ENCODE measurements around the gene KLHL35. TPM values are rescaled to one million over a fixed set of nuclear protein-coding genes. Genes with fewer than 3 reads are reported as not detected.

The KLHL35 gene
- total and polyA plus RNA-seq, 2 donors from 2014 or later = 0.26 to 1.8 TPM

- no peak overlapping the region for H3K9ac ChIP-seq (ENCODE audit: low read length in 3 of 3)
- H3K4me3 ChIP-seq (ENCODE audit: low read length in 3 of 3) = no peak overlapping the region
- FAIRE-seq (no peak), DNase-seq (no peak)
- H3K27ac ChIP-seq (ENCODE audit: low read depth in 2 of 2, low read length in 2 of 2) = no peak overlapping the region
- no peak for TF ChIP-seq CTCF (IDR thresholded peaks at IDR 0.05; ENCODE audit: borderline replicate concordance, extremely low read depth, insufficient read depth)
- H3K4me1 ChIP-seq (ENCODE audit: control insufficient read depth in 2 of 3, insufficient read depth in 2 of 3, low read depth in 1 of 3, low read length in 3 of 3) = no peaks in the 10 kb centered on the region
- peaks cover 0 to 2% (median 0%) of the 10 kb centered on the region in 3 donors for H3K36me3 ChIP-seq (ENCODE audit: control insufficient read depth in 2 of 3, insufficient read depth in 3 of 3, low read length in 3 of 3)
- intact Hi-C loops (cut with DNase I) = no loop called here
- H3K9me3 ChIP-seq (ENCODE audit: control insufficient read depth in 2 of 3, insufficient read depth in 1 of 3, low read length in 3 of 3) = no peaks in the 10 kb centered on the region
- H3K27me3 ChIP-seq (ENCODE audit: control insufficient read depth, insufficient read depth, low read length) = no peaks in the 10 kb centered on the region
These were observed 11.1 kb downstream of the KLHL35 start for GRCh38 chr11:75421902-75422247.

- Histone ChIP-seq H3K4me3 (ENCODE audit: low read length in 3 of 3) (no peak overlapping the region), H3K36me3 (ENCODE audit: control insufficient read depth in 2 of 3, insufficient read depth in 3 of 3, low read length in 3 of 3) (peaks cover 0 to 2% (median 0%) of the 10 kb centered on the region in 3 donors), H3K4me1 (ENCODE audit: control insufficient read depth in 2 of 3, insufficient read depth in 2 of 3, low read depth in 1 of 3, low read length in 3 of 3) (no peaks in the 10 kb centered on the region), H3K9me3 (ENCODE audit: control insufficient read depth in 2 of 3, insufficient read depth in 1 of 3, low read length in 3 of 3) (no peaks in the 10 kb centered on the region), H3K9ac (ENCODE audit: low read length in 3 of 3) (no peak overlapping the region), H3K27me3 (ENCODE audit: control insufficient read depth, insufficient read depth, low read length) (no peaks in the 10 kb centered on the region), H3K27ac (ENCODE audit: low read depth in 2 of 2, low read length in 2 of 2) (no peak overlapping the region)
- no peak for DNase-seq
- intact Hi-C loops (cut with DNase I) = no loop called here
- no peak for FAIRE-seq
- no peak for TF ChIP-seq CTCF (IDR thresholded peaks at IDR 0.05; ENCODE audit: borderline replicate concordance, extremely low read depth, insufficient read depth)
These were observed 11.9 kb downstream of the KLHL35 start for GRCh38 chr11:75421035-75421602.

- no peak overlapping the region for H3K27ac ChIP-seq (ENCODE audit: low read depth in 2 of 2, low read length in 2 of 2)
- H3K4me1 ChIP-seq (ENCODE audit: control insufficient read depth in 2 of 3, insufficient read depth in 2 of 3, low read depth in 1 of 3, low read length in 3 of 3) = no peaks in the 10 kb centered on the region
- no peaks in the 10 kb centered on the region for H3K9me3 ChIP-seq (ENCODE audit: control insufficient read depth in 2 of 3, insufficient read depth in 1 of 3, low read length in 3 of 3)
- intact Hi-C loops (cut with DNase I) = no loop called here
- FAIRE-seq (no peak), DNase-seq (no peak)
- H3K9ac ChIP-seq (ENCODE audit: low read length in 3 of 3) = no peak overlapping the region
- TF ChIP-seq CTCF (IDR thresholded peaks at IDR 0.05; ENCODE audit: borderline replicate concordance, extremely low read depth, insufficient read depth) = no peak
- H3K36me3 ChIP-seq (ENCODE audit: control insufficient read depth in 2 of 3, insufficient read depth in 3 of 3, low read length in 3 of 3) = peaks cover 0 to 2% (median 0%) of the 10 kb centered on the region in 3 donors
- no peaks in the 10 kb centered on the region for H3K27me3 ChIP-seq (ENCODE audit: control insufficient read depth, insufficient read depth, low read length)
- H3K4me3 ChIP-seq (ENCODE audit: low read length in 3 of 3) = no peak overlapping the region
These were observed 12.6 kb downstream of the KLHL35 start for GRCh38 chr11:75420224-75421034.
